Colonic mucosa (tissue), 4 donors: ENCODE measurements around the gene AOX1. TPM values are rescaled to one million over a fixed set of nuclear protein-coding genes. Genes with fewer than 3 reads are reported as not detected.

Experiments
- DNase-seq: peaks from one replicate; pipeline ENCODE4 v3.0.0-alpha.2; 2020
- H3K27ac ChIP-seq: fragments of 200-600 bp; one replicate; pipeline ENCODE4 v1.8.0; 2021
- H3K27me3 ChIP-seq: fragments of 200-600 bp; one replicate; pipeline ENCODE4 v1.8.0; 2021
- H3K36me3 ChIP-seq: fragments of 200-600 bp; one replicate; pipeline ENCODE4 v1.8.0; 2021
- H3K4me1 ChIP-seq: fragments of 200-600 bp; one replicate; pipeline ENCODE4 v1.8.0; 2021; ENCODE audit warnings: mild to moderate bottlenecking
- H3K4me3 ChIP-seq: fragments of 200-600 bp; one replicate; pipeline ENCODE4 v1.8.0; 2021
- H3K9ac ChIP-seq, 2 donors: one replicate each; pipeline ENCODE4 v1.7.0; 2013; ENCODE audit warnings: control low read depth in 2 of 2, low read depth in 2 of 2, low read length in 2 of 2
- H3K9me3 ChIP-seq: fragments of 200-600 bp; one replicate; pipeline ENCODE4 v1.8.0; 2021
- intact Hi-C: fragments of 100-400 bp; cut with DNase I; formaldehyde crosslinking; loops from one replicate; pipeline ENCODE4 v1.14.1; 2022
- total RNA-seq, 2 donors: library from RNA; stranded (reverse); fragmentation: NEBNext Ultra II Directional in 1 of 2; extraction: Animal tissue kit (Norgen Biotek cat#: 25700) in 1 of 2; gene quantifications; one replicate each; pipeline ENCODE4 v1.2.1, GENCODE V29; 2021
- TF ChIP-seq, protein P1 (sequence below): fragments of 200-600 bp; IDR thresholded peaks from one replicate; pipeline ENCODE4 v1.8.0; 2022; ENCODE audit warnings: antibody characterized with exemption, mild to moderate bottlenecking
- donor health status: healthy.
- donor health status: DM: no; HTN: no; CAD: no.
- donor health status: DM: no; HTN: no; CAD: no.

AOX1 gene
- total RNA-seq, 2 donors from 2014 or later = 2.9 to 3.3 TPM

DNA sequence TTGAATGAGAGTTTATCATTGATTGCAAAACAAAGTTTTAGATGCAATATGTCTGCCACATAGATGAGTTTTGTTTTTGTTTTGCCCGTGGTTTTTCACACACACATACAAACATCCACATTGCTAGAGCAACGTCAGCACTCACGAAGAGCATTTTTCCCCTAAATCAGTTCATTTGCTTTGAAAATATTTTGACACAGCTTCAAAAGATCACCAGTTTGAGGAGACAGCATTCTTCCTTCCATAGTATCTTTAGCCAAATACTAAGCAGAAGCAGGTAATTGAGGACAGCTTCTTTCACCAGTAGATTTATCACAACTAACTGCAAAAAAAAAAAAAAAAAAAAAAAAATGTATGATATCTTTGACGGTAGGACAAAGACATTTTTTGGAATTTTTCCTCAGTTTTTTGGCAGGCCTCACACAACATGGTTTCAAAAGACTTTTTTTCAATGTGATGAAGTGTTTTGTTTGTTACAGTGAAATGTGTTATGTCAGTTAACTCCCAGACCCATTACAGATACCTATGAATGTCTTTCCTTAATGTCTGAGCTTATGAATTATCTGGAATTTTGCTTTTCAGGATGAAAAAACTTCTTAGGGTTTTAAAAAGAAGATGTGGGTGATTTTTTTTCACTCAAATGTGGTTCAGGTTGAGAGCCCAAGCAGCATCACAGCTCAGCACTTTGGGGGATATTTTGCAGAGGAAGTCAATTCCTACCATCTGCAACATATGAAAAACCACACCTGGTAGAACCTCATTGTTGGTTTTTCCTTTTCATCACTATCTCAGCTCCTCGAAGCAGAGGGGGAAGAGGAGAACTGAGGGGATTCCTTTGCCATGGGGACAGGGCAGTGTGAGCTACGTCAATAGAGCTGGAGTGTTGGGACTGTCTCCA is 31.6 kb downstream of the AOX1 start:
- no peaks in the 10 kb centered on the region for H3K9me3 ChIP-seq
- H3K36me3 ChIP-seq = no peaks in the 10 kb centered on the region
- H3K27ac ChIP-seq = no peak overlapping the region
- intact Hi-C loops = no loop called here
- DNase-seq = no peak
- no peaks in the 10 kb centered on the region for H3K4me1 ChIP-seq
- H3K4me3 ChIP-seq = no peak overlapping the region
- no peak overlapping the region for H3K9ac ChIP-seq
- no peaks in the 10 kb centered on the region for H3K27me3 ChIP-seq
- TF ChIP-seq, protein P1, sequence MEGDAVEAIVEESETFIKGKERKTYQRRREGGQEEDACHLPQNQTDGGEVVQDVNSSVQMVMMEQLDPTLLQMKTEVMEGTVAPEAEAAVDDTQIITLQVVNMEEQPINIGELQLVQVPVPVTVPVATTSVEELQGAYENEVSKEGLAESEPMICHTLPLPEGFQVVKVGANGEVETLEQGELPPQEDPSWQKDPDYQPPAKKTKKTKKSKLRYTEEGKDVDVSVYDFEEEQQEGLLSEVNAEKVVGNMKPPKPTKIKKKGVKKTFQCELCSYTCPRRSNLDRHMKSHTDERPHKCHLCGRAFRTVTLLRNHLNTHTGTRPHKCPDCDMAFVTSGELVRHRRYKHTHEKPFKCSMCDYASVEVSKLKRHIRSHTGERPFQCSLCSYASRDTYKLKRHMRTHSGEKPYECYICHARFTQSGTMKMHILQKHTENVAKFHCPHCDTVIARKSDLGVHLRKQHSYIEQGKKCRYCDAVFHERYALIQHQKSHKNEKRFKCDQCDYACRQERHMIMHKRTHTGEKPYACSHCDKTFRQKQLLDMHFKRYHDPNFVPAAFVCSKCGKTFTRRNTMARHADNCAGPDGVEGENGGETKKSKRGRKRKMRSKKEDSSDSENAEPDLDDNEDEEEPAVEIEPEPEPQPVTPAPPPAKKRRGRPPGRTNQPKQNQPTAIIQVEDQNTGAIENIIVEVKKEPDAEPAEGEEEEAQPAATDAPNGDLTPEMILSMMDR = no peak

DNA sequence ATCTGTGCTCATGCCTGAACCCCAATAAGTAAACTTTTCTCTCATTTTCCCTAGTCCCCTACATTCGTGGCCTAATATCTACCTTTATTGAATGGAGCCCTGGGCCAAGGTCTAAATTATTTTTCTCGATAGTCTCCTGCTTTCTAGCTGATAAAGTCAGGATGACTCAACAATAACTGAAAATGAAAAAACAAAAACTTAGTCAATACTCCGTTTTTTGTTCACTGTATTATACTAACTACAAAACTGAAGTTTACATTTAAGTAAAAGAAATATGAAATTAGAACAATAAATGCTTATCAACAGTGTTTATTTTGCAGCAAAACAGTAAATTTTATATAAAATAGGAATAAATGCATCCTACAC is 32.2 kb downstream of the AOX1 start:
- TF ChIP-seq, protein P1 = no peak
- intact Hi-C loops = no loop called here
- DNase-seq = no peak
- Histone ChIP-seq H3K9me3 (no peaks in the 10 kb centered on the region), H3K27me3 (no peaks in the 10 kb centered on the region), H3K27ac (no peak overlapping the region), H3K4me3 (no peak overlapping the region), H3K9ac (no peak overlapping the region), H3K36me3 (no peaks in the 10 kb centered on the region), H3K4me1 (no peaks in the 10 kb centered on the region)

DNA sequence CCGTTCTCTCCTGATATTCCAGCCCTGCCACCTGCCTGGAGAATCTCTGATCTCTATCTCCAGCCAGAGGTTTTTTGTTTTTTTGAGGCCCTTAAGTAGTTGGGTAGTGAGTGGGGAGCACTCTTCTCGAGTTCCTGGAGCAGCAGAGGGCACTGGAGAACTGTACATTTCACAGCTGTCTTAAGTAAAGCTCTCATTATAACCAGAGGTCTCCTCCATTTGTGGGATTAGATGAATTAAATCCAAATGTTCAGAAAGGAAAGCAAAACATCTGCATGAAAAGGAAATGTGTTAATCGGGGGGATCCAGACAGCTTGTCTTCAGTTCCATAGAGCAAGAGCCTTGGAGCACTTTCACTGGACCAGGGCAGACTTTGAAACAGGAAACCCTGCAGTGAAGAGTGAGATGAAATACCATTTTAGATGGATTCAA is 32.8 kb downstream of the AOX1 start:
- Histone ChIP-seq H3K9me3 (no peaks in the 10 kb centered on the region), H3K4me1 (no peaks in the 10 kb centered on the region), H3K27me3 (no peaks in the 10 kb centered on the region), H3K27ac (no peak overlapping the region), H3K4me3 (no peak overlapping the region), H3K9ac (no peak overlapping the region), H3K36me3 (no peaks in the 10 kb centered on the region)
- intact Hi-C loops = no loop called here
- DNase-seq = no peak
- TF ChIP-seq, protein P1 = no peak

DNA sequence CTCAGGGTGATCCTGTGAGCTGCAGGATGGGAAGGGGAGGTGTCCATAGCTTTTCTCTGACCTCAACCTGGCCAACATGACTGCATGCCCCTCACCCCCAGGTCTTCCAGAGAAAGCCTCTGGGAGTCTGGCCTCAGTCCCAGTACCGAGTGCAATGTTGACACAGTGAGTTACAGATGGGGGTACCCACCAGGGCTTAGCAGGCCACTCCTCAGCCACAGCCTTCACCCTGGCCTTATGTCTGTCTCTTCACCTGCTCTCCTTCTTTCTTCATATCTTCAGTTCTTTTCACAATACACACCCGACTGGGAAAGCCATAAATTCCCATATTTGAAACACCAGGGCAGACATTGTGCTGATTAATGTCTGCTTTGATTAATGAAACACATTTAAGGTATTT is 33.5 kb downstream of the AOX1 start:
- H3K27ac ChIP-seq = no peak overlapping the region
- no peaks in the 10 kb centered on the region for H3K27me3 ChIP-seq
- H3K36me3 ChIP-seq = no peaks in the 10 kb centered on the region
- H3K4me1 ChIP-seq = no peaks in the 10 kb centered on the region
- no peak overlapping the region for H3K4me3 ChIP-seq
- no peak for DNase-seq
- TF ChIP-seq, protein P1 = no peak
- no peak overlapping the region for H3K9ac ChIP-seq
- H3K9me3 ChIP-seq = no peaks in the 10 kb centered on the region
- intact Hi-C loops = no loop called here

DNA sequence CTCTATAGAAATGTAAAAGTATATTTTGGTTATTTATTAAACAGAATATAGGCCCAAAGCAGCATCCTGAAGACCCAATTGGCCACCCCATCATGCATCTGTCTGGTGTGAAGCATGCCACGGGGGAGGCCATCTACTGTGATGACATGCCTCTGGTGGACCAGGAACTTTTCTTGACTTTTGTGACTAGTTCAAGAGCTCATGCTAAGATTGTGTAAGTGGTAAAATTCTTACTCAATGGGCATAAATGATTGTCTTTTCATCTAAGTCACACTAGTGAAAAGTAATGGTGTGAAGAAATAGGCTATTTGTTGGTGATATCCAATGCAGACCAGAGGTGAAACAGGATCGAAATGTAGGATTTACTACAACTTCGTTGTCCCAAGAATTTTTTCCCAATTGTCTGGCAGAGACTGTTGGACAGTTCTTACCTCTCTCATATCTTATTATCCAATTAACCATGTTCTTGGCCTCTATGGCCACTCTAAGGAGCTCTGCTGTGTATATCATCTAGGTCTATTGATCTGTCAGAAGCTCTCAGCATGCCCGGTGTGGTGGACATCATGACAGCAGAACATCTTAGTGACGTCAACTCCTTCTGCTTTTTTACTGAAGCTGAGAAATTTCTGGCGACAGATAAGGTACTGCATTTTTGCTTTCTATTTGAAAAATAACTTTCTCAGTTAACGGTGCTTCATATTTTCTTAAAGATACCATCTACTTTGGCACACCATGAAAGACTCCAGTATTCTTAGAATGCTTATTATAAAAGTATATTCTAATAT is 35.0 kb downstream of the AOX1 start:
- H3K9ac ChIP-seq = no peak overlapping the region
- no peak overlapping the region for H3K4me3 ChIP-seq
- intact Hi-C loops = no loop called here
- H3K27ac ChIP-seq = no peak overlapping the region
- no peaks in the 10 kb centered on the region for H3K36me3 ChIP-seq
- DNase-seq = no peak
- H3K4me1 ChIP-seq = no peaks in the 10 kb centered on the region
- H3K27me3 ChIP-seq = no peaks in the 10 kb centered on the region
- TF ChIP-seq, protein P1 = no peak
- H3K9me3 ChIP-seq = no peaks in the 10 kb centered on the region
